ENCODE measurements around the gene SYNRG.

The SYNRG gene

DNA sequence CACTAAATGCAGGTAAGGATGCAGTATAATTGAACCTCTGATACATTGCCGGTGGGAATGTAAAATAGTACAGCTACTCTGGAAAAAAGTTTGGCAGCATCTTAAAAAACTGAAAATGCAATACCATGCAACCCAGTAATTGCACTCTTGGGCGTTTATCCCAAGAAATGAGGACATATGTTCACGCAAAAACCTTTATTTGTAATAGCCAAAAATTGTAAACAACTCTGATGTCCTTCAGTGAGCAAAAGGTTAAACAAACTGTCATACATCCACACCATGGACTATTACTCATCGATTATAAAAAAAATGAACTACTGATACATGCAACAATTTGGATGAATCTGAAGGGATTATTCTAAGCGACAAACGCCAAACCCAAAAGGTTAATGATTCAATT lies 16.9 kb downstream of the SYNRG start:
- no peak for DNase-seq

- no peak for DNase-seq
Observed at GRCh38 chr17:37585066-37585465, 24.2 kb downstream of the SYNRG start.

DNA sequence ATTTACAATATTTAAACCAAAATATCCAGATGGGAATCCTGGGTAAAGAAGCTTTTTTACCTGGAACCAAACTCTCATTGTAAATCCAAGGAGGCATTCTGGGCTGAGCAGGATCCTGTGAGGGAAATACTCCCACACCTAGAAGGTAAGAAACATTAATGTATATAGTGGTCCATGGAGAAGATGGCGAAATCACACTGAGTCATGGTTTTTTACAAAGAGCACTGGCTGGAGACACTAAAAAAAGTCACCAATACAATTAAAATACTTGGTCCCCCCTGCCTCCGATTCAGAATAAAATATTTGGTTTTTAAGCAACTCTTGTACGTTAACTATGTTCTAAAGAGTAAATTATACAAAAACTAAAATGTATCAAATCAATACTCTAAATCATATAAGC lies 32.9 kb downstream of the SYNRG start:
- DNase-seq: no peak

GRCh38 chr17:37574427-37574826 lies 34.8 kb downstream of the SYNRG start:
- DNase-seq: no peak

DNA sequence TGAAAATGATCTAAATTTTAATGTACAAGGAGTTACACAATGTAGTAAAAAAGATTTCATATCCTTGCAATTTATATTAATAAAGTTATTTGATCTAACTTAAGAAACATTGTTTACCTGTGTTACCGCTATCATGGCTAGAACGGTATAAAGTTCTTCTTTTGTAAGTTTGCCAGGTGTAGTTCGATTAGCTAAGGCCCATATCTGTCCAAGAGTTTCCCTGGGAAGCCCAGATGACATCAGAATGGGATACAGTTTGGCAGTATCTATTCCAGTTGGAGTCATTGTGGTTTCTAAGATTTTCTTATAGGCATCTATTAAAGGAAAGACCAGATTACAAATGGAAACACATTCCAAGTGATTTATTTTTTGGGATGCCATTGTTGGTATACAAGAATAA lies 37.5 kb downstream of the SYNRG start:
- no peak for DNase-seq

- peak; percentile 26 to 47 for DNase-seq
Observed at GRCh38 chr17:37570527-37571093, 38.6 kb downstream of the SYNRG start.

- no peak for DNase-seq
Observed at GRCh38 chr17:37568350-37569053, 40.7 kb downstream of the SYNRG start.

DNA sequence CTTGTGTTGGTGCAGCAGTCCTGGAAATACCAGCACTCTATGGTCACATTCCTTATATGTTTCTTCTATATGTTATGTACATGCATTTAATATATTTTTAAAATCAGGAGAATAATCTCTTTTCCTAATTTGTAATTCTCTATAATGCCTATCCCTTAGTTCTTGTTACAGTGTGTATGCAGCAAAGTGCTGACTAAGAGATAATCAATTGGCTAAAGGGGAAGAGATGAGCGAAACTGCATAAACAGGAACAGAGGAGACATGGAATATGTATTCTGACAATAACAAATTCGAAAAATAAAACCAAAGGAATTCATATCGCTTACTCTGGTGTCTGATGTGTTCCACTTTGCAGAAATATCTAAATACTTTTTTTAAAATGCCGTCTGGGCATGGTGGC lies 41.7 kb downstream of the SYNRG start:
- no peak for DNase-seq

DNA sequence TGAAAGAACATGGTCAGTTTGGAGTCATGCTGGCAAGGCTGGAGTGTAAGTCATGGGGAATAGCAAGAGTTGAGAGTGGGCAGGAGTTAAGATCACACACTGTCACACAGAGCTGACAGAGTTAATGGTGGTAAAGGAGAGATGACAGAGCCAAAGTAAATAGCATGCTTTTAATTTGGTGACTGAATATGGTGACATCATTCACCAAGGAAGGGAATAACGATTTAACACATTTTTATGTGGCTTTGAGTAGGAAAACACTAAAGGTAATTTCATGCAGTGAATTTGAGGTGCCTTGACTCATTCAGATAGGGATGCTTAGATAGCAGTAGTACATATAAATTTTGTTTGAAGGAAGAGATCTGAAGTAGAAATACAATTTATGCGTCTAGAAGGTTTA lies 42.1 kb downstream of the SYNRG start:
- no peak for DNase-seq

- no peak for DNase-seq
Observed at GRCh38 chr17:37564252-37564651, 45.0 kb downstream of the SYNRG start.

GRCh38 chr17:37562016-37562745 lies 47.0 kb downstream of the SYNRG start:
- DNase-seq: no peak

- no peak for DNase-seq
Observed at GRCh38 chr17:37558299-37558698, 50.9 kb downstream of the SYNRG start.

DNA sequence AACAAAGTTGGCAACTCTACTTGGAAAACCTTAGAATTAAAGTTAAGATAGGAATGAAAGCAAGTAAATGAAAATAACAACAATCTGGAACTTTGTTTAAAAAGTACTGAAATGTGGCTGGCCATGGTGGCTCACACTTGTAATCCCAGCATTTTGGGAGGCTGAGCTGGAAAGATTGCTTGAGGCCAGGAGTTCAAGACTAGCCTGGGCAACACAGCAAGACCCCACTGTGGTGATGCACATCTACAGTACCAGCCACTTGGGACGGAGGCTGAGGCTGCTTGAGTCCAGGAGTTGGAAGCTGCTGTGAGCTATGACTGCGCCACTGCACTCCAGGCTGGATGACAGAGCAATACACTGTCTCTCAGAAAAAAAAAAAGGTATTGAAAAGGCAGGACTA lies 51.7 kb downstream of the SYNRG start:
- no peak for DNase-seq

DNA sequence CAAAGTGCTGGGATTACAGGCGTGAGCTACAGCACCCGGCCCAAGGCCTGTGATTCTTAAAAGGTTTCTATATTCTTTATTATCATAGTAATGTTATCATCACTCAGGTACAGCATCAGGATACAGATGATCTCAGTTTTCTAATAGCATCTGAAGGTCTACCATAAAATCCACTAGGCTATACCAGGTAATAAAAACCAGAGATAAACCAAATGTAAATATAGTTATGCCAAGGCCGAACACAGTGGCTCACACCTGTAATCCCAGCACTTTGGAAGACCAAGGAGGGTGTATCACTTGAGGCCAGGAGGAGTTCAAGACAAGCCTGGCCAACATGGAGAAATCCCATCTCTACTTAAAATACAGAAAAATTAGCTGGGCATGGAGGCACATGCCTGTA lies 53.8 kb downstream of the SYNRG start:
- no peak for DNase-seq

DNA sequence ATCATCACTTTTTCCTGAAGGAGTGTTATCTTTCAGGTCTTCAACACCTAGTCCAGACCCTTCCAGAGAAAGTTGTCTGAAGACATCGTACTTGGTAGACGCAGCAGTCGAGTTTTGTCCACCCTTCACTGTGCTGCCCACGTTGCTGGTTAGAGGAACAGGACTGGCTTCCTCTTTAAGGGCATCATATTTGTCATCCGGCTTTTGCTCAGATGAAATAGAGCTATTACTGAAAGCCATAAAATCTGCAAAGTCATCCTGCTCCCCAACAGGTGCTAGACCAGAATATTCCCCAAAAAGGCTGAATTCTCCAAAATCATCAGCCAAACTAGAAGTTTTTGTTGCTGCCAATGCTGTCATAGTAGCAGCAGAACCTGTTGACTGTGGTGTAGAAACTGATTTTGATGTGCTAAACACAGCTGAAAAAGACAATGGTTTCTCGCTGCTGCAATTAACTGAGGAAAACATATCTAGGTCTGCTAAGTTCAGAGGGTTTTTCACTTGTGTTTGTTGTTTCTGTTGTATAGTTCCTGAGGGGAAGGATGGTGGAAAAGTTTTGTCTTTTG lies 55.7 kb downstream of the SYNRG start:
- DNase-seq: no peak

DNA sequence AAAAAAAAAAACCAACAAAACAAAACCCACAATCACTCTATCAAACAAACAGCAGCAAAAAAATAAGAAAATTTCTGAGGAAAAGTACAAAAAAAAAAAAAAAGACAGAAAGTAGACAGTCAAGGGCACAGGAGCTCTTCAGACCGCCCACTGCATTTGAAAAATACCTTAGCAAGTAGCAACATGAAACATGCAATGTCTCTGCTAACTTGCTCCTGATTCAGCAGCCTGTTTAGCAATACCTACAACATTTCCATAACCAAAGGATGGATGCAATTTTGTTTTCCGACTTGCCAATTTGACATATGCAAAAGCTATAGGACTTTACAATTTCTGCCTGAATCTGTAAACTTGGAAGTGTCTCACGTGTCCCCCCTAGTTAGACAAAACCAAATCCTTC lies 57.4 kb downstream of the SYNRG start:
- DNase-seq: no peak

DNA sequence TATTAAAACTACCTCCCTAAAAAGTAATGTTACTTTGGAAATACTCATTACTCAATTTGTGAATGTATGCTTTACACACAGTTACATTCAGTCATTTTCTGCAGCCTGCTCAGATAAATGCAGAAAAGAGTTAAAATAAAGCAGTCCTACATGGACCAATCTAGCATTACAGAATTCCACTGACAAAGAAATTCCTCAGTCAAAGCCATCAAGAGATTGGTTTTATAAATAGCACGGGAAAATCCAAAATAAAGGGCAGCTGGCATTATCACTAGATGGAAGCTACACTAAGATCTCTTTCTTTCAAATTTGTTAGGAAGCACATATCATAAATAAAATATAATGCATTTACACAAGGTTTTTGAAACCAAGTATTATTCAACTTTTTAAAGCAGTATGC lies 61.2 kb downstream of the SYNRG start:
- no peak for DNase-seq

DNA sequence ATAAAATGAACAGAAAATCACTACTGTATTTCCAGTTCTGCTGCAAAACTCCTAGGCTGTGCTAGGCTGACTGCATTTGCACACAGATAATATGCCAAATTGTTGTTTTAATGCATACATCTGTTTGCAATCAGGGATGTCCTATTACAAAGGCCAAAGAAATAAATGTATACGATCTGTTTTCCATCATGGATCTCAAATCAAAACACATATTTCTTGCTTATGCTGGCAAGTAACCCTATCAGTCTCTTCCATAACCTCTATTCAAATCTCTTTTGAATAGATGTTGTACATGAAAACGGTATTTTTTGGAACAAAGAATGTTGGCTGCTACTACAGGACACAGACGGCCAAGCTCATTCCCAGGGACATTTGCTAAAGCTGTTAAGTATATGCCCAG lies 62.9 kb downstream of the SYNRG start:
- no peak for DNase-seq

DNA sequence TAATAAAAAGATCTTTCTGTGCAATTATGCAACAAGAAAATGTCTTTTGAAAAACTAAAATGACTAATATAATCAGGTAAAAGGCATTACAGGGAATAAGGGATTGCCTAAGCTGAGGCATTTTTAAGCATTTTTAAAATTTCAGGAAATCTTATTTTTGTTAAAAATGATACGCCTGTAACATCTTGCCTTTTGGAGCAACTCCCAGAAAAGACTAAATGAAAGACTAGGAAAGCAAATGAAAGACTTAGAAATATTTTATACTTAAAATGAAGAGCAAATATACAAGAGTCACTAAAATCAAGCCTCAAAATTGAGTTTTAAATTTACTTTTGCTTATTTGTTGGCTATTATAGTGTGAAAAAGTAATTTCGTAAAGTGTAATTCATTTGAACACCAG lies 63.7 kb downstream of the SYNRG start:
- DNase-seq: no peak

DNA sequence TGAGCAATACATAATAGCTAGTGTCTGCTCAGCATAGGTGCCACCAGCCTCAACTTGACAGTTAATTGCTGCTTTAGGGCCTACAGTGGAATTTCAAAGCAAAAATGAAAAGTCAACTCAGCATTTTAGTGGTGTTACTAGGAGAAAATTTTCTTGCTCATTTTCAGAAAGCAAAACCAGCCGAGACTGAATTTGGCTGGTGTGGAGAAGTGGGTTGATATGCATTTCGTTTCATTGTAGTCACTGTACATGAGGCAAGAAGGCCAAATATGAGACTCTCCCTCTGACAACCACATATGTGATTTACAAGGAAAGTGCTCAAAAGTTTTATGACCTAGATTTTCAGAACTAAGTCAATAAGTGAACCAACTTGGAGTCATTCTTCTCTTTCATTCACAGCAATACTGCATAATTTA lies 65.6 kb downstream of the SYNRG start:
- no peak for DNase-seq

- no peak for DNase-seq
Observed at GRCh38 chr17:37541880-37542660, 67.1 kb downstream of the SYNRG start.

DNA sequence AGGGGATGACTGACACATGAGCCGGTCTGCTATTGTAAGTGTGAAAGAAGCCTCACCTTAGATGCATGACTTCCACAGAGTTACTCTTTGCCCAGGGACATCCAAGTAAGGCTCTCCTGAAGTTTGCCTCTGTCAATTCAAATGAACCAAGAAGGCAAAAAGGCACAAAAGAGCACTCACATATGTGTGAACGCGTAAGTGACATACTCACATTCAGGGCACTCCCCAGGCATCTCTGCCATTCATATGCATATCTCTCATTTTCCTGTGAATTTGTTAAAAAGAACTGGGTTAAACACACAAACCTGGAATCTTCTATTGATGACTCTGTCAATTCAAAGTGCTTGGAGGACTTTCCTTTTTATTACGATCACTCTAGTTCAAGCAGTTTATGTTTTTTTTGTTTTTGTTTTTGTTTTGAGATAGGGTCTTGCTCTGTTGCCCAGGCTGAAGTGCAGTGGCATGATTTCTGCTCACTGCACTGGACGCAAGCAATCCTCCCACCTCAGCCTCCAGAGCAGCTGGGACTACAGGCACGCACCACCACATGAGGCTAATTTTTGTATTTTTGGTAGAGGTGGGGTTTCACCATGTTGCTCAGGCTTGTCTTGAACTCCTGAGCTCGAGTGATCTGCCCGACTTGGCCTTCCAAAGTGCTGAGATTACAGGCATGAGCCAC lies 70.1 kb downstream of the SYNRG start:
- DNase-seq: no peak

DNA sequence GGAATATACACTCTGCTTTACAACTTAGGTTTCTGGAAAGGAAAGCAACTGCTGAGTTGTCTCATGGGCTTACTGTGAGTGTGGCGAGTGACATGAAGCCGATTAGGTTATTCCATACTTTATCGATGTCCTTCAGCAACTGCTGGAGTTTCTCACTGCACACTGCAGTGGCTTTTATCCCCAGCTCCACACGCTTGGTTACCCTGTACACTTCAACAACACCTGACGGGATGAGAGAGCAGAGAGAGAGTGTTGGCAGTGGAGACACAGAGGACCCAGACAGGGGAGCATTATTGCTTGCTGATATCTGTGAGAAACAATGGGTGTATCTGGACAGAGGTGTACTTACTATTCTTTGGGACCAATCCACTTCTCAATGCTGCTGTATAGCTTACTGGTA lies 73.3 kb downstream of the SYNRG start:
- no peak for DNase-seq
